Amniotic epithelial cell (primary cell): ENCODE data around the gene ACKR2.

ENCODE experiments used
- DNase-seq: peaks from one replicate; pipeline ENCODE4 v3.0.0-alpha.2; 2010; ENCODE audit warnings: low read depth

Gene ACKR2

GRCh38 chr3:42801784-42802183 is 7.5 kb upstream of the ACKR2 start:
- no peak for DNase-seq

GRCh38 chr3:42802876-42803413 is 6.3 kb upstream of the ACKR2 start:
- DNase-seq, result no peak

- peak; percentile 23 for DNase-seq
Observed at GRCh38 chr3:42803414-42804105, 5.7 kb upstream of the ACKR2 start.

GRCh38 chr3:42804106-42804830 is 5.0 kb upstream of the ACKR2 start, which contains the start of gene HIGD1A:
TSS of gene HIGD1A (minus strand) at chr3:42804490. CDS start at chr3:42794253, 10,237 bp downstream.
- DNase-seq, result peak; percentile 91

GRCh38 chr3:42804831-42805132 is 4.5 kb upstream of the ACKR2 start:
- peak; percentile 9 for DNase-seq

GRCh38 chr3:42805141-42805821 is 4.0 kb upstream of the ACKR2 start:
- peak; percentile 10 for DNase-seq

GRCh38 chr3:42807929-42808328 is 1.3 kb upstream of the ACKR2 start:
- peak; percentile 17 for DNase-seq

- peak; percentile 34 for DNase-seq
Observed at GRCh38 chr3:42810706-42811105, 1.5 kb downstream of the ACKR2 start.

- peak; percentile 83 for DNase-seq
Observed at GRCh38 chr3:42811118-42811883, 2.1 kb downstream of the ACKR2 start.

- no peak for DNase-seq
Observed at GRCh38 chr3:42814246-42814645, 5.0 kb downstream of the ACKR2 start.

- DNase-seq, result no peak
Observed at GRCh38 chr3:42814914-42815507, 5.8 kb downstream of the ACKR2 start.

GRCh38 chr3:42815826-42816225 is 6.6 kb downstream of the ACKR2 start:
- no peak for DNase-seq

- no peak for DNase-seq
Observed at GRCh38 chr3:42819351-42819965, 10.2 kb downstream of the ACKR2 start.

- no peak for DNase-seq
Observed at GRCh38 chr3:42820746-42821051, 11.5 kb downstream of the ACKR2 start.

GRCh38 chr3:42822828-42823227 is 13.6 kb downstream of the ACKR2 start:
- no peak for DNase-seq

GRCh38 chr3:42823351-42823750 is 14.1 kb downstream of the ACKR2 start:
- no peak for DNase-seq

GRCh38 chr3:42826141-42826540 is 16.9 kb downstream of the ACKR2 start:
- DNase-seq, result no peak

- no peak for DNase-seq
Observed at GRCh38 chr3:42827023-42827422, 17.8 kb downstream of the ACKR2 start.

GRCh38 chr3:42827654-42828053 is 18.4 kb downstream of the ACKR2 start:
- DNase-seq, result peak; percentile 66

- no peak for DNase-seq
Observed at GRCh38 chr3:42829083-42829627, 19.9 kb downstream of the ACKR2 start.
